ENCODE measurements around the gene CCL25.
"Not testable (repeated sequence)": the region's sequence is repeated elsewhere in the genome, so short reads cannot be mapped to it uniquely, and the experiment has no call there.

Gene CCL25, protein sequence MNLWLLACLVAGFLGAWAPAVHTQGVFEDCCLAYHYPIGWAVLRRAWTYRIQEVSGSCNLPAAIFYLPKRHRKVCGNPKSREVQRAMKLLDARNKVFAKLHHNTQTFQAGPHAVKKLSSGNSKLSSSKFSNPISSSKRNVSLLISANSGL

DNA sequence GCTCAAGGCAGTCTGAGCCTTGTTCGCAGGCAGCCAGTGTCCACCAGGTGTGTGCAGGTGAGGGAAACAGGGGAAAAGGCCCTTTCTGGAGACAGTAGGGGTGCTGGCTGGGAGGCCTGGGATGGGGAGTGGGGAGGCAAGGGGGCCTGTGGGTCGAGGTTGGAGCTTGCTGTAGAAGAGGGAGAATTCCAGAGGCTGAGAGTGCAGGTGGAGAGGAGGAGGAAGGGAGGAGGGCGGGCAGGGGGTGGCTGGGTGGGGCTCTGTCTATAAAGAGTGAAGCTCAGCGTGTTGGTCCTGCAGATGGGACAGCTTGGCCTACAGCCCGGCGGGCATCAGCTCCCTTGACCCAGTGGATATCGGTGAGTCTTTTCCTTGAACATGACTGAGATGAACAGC, at the start of gene CCL25:
Gene CCL25 (plus strand): TSS at position 297 of the 396 bp plus-strand sequence. CDS start 290 bp downstream, outside the sequence.
- no peak for FAIRE-seq

DNA sequence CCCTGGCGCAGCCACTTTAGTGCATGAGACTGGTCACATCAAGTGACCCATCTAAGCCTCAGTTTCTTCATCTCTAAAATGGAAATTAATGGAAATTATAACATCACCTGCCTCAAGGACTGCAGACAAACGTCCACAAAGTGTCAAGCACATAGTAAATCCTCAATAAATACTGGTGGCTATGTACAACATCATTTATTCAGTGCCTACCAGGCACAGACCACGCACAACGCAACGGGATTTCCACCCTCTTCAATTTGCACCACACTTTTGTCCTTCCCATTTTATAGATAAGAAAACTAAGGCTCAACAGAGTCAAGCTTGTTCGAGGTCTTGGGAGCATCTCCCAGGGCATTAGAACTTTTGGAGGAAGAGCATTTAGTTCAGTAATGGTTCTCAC, 48.6 kb upstream of the CCL25 start:
- FAIRE-seq: no peak

DNA sequence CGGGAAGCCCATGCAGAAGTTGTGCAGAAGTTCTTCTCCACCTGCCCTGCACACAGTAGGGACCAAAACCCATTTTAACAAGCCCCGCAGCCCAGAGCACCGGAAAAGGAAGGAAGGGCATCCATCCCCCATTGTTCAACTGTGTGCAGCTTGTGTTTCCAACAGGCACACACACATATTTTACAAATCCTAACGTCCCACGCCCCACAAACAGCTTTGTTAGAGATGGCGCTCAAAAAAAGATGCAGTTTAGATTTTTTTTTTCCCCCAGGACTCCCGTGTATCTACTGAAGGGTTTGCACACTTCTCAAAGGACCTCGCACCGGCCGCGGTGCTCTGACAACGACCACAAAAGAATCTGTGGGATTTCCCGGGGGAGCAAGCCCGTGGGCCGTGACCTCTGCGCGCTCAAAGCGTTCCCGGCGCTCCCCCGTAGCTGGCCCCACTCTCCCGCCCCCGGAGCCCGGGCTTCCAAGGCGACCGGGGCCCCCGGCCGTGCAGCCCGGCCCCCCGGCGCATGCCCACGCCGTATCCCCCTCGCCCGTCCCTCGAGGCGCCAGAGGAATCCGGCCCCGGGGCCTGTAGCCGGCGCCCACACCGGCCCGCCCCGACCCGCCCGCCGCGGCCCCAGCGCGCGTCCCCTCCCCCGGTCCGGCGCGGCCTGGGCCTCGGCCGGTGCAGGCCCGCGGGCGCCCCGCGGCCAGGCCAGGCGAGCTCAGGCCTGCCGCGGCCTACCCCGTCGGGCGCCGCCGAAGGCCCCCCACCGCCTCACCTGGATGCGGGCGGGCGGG, 47.6 kb upstream of the CCL25 start:
- no peak for FAIRE-seq

DNA sequence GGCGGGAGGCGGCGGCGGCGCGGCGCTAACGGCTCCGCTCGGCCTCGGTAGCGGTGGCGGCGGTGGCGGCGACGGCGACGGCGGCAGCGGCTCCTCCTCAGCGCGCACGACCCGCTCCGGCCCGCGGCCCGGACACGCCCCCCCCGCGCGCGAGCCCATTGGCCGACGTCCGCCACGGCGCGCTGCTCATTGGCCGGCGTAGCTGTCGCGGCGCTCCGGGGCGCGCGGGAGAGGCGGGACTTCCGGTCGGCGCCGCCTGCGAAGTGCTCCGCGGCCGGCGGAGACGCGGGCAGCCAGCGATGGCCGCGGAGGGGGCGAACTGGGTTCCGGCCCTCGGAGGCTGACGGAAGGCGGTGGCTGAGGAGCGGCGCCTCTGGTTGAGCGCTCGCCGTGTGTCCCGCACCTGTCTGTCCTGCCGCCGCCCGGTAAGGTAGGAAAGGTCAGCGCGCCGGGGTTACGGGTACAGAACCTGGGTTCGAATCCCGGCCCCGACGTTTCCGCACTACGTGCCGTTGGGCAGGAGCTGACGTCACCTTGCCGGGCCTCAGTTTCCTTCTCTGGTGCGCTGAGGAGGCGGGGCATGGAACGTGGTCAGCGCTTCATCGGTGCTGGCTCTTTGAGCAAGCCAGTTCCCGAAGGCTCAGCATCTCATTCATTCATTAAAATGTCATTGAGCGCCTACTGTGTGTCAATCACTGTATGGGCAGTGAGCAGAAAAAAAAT, 46.9 kb upstream of the CCL25 start, which contains the start of gene ELAVL1:
Gene ELAVL1 (minus strand): TSS at position 108 of the 723 bp plus-strand sequence. CDS start 13,826 bp downstream, outside the sequence.
- FAIRE-seq: no peak

DNA sequence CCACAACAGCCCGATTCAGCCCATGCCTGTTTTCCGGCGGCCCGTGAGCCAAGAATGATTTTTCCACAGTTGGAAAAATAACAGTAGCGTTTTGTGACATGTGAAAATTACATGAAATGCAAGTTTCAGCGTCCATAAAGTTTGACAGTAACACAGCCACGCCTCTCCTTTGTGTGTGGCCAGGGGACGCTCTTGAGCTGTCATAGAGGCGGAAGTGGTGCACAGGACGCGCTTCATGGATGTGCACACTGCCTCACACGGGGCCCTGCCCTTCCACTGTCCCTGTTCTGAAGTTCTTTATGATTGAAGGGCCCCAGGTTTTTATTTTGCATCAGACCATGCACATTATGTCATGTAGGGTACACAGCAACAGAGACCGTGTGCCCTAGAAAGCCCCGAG, 34.8 kb upstream of the CCL25 start:
- no peak for FAIRE-seq

DNA sequence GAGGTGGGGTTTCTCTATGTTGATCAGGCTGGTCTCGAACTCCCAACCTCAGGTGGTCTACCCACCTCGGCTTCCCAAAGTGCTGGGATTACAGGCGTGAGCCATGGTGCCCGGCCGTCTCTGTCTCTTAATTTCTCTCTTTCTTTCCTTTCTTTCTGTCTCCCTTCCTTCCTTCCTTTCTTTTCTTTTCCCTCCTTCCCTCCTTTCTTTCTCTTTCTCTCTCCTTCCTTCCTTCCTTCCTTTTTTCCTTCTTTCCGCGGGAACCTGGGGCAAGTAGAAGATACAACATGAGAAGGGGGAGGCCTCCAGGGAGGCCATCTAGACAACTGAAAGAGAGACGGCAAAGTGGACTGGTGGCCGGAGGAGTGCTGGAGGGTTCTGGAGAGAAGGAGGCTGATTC, 31.9 kb upstream of the CCL25 start:
- FAIRE-seq: no peak

DNA sequence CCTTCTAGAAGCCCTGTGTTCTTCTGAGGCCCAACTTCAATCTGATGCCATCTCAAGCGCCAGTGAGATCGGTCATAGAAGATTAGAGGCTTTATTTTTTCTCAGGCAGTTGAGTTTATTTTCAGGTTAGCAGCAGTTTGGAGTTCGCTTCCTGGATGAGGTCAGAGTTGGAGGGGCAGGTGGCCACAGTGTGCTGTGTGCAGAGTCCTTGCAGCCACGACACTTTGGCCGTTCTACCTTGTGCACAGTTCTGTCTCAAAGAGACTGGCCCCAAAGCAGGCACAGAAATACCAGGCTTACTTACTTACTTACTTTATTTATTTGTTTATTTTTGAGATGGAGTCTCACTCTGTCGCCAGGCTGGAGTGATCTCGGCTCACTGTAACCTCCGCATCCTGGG, 31.2 kb upstream of the CCL25 start:
- no peak for FAIRE-seq

DNA sequence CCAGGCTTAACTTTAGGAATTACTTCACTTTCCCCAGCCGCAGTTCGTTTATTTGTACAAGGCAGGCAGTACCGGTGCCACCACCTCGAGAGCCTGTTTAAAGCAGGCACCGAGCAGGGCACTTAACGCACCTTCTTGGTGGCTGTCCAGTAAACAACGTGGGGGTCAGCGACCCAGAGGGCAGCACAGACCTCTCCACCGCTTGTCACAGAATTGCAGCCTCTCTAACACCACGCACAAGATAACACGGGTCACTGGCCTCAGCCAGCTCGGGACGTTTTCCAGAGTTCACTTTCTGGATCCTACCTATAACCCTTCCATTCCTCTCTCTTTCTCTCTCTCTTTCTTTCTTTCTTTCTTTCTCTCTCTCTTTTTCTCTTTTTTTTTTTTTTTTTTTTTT, 30.3 kb upstream of the CCL25 start:
- no peak for FAIRE-seq

DNA sequence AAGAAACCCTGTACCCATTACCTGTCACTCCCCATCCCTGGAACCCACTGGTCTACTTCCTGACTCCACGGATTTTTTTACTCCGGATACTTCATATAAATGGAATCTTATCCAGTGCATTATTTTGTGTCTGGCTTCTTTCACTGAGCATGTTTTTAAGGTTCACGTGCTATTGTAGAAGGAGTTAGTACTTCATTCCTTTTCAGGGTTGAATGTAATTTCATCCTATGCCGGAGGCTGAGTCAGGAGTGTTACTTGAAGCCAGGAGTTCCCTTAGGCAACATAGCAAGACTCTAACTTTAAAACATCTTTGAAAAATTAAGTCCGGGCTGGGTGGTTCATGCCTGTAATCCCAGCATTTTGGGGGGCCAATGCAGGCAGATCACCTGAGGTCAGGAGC, 29.2 kb upstream of the CCL25 start:
- no peak for FAIRE-seq

DNA sequence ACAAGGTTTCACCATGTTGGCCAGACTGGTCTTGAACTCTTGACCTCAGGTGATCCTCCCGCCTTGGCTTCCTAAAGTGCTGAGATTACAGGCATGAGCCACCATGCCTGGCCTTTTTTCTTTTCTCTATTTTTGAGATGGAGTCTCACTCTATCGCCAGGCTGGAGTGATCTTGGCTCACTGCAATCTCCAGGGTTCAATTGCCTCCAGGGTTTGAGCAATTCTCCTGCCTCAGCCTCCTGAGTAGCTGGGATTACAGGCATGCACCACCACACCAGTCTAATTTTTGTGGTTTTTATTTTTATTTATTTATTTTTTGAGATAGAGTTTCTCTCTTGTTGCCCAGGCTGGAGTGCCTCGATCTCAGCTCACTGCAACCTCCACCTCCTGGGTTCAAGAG, 28.3 kb upstream of the CCL25 start:
- not testable (repeated sequence) for FAIRE-seq

DNA sequence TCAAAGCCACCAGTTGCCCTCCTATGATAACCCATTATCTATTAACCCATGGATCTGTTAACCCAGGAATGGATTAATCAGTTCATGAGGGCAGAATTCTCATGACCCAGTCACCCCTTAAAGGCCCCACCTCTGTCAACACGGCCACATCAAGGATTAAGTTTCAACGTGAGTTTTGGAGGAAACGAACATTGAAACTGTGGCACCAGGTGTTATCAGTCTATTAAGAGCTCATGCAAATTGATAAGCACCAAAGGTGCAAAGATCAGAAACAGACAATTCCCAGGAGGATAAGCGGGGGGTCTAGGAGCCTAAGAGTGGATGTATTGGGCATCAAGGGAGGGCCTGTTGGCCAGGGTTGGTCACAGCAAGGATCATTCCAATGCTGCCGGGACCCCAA, 27.2 kb upstream of the CCL25 start:
- FAIRE-seq: no peak

DNA sequence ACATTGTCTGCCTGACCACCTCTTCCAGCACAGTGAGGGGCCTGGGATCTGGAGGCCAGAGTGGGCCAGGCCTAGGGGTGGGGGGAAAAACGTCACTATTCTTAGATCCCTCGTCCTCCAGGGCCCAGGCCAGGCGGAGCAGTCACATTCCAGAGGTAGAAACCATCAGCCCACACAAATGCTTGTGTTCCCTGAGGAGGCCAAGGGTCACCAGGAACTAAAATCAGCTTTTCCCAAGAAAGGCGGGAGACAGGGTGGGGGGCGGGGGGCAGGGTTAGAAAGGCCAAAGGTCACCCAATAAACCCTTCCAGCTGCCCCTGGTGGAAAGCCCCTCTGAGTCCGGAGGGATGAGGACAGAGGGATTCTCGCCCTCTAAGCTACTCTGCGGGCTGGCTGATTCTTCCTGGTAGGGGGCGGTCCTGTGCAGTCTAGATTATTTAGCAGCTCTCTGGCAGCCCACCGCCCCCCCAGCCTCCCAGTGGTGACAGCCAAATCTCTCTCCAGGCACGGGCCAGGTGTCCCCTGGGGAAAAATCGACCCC, 23.5 kb upstream of the CCL25 start:
- no peak for FAIRE-seq

DNA sequence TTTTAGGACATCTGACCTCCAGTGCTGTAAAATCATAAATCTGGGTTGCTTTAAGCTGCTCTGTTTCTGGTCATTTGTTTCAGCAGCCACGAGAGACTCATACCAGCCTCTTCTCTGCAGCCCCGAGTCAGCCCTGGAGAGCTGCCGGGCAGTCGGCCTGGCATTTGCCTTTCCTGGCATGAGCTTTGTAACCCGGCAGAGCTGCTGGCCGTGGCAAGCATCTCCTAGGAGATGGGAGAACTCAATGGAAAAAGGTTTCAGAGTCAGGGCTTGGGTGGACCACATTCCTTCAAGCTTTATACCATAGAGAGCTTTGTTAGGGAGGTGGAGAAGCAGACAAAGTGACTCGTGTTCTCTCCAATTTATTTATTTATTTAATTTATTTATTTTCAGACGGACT, 21.6 kb upstream of the CCL25 start:
- no peak for FAIRE-seq

DNA sequence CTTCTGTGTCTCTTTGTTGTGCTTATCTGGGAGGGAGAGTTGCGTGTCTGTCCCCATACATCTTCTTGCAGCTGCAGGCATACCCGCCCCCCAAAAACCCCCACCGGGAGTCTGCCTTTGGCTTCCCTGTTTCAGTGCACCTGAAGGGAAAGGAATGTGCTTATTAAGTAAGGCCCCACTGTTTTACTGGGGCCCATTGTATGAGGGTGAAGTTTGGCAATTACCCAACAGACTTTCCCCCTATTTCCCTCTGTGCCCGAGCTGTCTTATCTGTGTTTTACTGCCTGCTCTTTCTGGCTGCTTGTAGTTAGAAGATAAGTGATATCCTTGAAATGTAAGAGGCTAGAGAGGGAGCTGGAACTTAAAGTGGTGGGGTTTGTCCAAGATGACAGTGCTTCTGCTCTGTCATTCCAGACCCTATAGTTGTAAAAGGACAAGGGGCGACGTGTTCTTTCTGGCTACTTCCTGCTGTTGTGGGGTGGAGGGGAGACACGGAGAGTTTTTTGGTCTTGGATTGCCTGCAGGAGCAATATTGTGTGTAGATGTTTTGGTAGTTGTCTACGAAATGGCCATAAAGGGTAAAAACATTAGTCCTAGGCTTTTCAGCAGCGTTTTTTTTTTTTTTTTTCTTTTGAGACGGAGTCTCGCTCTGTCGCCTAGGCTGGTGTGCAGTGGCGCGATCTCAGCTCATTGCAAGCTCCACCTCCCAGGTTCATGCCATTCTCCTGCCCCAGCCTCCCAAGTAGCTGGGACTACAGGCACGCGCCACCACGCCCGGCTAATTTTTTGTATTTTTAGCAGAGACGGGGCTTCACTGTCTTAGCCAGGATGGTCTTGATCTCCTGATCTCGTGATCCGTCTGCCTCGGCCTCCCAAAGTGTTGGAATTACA, 19.0 kb upstream of the CCL25 start:
- not testable (repeated sequence) for FAIRE-seq

DNA sequence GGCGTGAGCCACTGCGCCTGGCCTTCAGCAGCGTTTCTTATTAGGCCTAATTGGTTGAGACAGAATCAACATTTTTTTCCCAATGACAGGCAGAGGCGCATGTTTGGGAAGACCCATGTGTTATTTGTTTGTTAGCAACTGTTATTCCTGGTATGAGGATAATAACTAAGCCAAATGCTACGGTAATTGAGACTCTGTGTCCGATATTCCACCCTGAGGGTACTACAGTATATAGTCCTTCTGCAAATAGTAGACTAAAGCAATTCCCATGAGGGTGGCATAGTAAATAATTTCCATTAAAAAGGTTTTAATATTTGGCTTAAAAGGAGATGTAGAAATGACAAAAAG, 18.4 kb upstream of the CCL25 start:
- no peak for FAIRE-seq

DNA sequence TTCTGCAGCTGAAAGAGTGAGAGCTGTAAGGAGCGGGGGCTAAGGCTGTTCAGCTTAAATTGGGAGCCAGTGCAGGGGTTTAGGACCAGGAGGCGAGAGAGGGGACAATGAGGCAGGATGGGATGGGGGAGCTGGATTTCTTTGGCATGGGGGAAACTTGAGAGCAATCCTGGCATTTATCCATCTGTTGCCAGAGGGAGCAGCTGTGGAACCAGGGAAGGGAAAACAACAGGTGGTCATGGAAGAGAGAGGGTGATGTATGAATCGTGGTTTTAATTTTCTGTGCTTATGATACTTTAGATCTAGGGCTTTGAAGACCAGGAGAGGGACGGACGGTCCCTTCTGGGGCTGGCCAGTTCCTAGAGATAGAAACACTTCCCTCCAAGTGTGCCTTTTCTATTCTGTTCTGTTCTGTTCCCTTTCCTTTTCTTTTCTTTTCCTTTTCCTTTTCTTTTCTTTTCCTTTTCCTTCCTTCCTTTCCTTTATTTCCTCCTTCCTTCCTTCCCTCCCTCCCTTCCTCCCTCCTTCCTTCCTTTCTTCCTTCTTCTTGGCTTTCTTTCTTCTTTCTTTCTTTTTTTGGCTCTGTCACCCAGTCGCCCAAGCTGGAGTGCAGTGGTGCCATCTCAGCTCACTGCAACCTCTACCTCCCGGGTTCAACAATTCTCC, 16.0 kb upstream of the CCL25 start:
- no peak for FAIRE-seq

DNA sequence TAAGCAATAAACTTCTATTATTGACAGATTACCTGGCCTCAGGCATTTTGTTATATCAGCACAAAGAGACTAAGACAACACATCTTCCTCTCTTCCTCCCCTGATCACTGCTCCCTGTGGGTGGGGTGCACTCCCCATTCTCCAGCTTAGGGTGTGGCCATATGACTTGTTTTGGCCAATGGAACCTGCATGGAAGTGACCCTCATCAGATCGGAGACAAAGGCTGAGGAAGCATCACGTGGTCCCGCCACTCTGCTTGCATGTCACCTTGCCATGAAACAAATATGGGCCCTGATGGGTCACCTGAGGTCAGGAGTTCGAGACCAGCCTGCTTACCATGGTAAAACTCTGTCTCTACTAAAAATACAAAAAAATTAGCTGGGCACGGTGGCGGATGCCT, 13.7 kb upstream of the CCL25 start:
- no peak for FAIRE-seq

DNA sequence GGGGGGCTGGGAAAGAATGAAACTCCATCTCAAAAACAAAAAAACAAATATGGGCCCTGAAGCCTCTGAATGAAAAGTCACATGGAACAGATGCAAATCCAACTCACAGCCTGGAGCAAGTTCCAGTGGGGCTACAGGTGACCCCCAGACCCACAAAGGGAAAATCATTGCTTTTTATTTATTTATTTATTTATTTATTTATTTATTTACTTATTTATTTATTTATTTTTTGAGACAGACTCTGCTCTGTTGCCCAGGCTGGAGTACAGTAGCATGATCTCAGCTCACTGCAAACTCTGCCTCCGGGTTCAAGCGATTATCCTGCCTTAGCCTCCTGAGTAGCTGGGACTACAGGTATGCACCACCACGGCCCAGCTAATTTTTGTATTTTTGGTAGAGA, 13.3 kb upstream of the CCL25 start:
- no peak for FAIRE-seq

DNA sequence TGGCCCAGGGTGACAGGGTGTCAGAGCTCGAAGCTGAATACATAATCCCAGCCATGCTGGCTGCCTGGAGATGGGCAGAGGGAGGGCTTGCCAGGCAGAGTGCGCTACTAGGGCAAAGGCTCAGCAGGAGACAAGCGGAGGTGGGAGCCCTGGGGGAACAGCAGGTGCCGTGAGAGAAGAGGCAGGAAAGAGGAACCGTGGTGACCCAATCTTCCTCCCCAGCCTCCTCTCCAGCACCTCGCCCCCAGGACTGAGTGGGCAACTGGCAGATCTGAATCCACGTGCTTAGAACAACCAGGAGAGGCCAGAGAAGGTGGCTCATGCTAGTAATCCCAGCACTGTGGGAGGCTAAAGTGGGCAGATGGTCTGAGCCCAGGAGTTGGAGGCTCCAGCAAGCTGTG, 11.0 kb upstream of the CCL25 start:
- FAIRE-seq: no peak

DNA sequence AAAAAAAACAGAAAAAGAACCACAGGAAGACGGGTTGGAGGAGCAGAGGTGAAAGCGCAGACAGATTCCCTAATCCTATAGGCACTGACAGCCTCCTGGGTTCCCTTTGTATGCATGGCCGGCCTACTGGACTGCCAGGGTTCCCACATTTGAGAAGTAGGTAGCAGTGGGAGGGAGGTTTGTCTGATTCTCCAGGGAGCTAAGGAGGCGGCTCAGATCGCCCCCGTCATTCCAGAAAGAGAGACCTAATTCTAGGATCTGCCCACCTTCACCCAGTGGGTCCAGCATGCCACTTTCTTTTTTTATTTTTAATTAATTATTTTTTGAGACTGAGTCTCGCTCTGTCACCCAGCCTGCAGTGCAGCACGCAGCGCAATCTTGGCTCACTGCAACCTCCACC, 9.7 kb upstream of the CCL25 start:
- no peak for FAIRE-seq

DNA sequence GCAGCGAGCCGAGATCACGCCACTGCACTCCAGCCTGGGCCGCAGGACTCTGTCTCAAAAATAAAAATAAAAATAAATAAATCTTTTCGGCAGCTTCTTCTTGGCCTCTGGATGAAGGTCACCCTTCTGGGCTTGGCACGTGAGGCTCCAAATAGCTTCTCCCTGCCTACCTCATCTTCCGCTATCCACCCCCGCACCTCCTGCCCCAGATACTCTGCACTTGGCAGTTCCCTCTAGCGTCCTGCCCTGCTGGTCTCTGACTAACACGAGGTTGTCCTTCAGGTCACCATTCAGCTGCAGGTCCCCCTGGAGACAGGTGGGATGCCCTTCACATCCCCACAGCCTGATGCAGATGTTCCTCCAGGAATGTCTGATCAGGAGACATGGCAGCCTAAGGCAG, 8.5 kb upstream of the CCL25 start:
- FAIRE-seq: no peak

DNA sequence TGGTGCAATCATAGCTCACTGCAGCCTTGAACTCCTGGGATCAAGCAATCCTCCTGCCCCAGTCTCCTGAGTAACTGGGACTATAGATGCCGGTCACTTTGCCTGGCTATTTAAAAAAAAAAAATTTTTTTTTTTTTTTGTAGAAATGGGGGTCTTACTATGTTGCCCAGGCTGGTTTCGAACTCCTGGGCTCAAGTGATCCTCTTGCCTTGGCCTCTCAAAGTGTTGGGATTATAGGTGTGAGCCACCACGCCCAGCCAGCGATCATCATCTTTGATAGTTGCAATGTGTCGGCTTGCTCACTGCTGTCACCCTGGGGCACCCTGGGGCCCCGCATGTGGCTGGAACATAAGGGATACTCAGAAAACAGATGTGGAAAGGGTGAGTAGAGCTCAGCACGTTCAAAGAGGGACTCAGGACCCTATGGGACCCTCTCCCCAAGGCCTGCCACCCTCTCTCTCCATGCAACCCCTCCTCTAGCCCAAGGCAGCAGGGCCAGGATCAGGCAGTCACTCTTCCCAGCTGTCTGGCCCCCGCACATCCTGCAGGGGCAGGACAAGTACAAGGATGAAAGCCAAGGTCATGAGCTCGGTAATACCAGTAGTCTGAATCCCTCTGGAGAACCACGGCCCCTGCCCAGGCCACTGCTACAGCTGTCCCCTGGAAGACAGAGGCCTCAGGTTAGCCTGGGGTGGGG, 6.5 kb upstream of the CCL25 start:
- no peak for FAIRE-seq

Data from A204.1 (cell line).